Measurements from ENCODE around the gene ROR1. TPM values are rescaled to one million over a fixed set of nuclear protein-coding genes. Genes with fewer than 3 reads are reported as not detected.

ROR1 gene
- total and polyA plus RNA-seq, 12 donors: 2.9 to 36.2 (median 15.3) TPM

DNA sequence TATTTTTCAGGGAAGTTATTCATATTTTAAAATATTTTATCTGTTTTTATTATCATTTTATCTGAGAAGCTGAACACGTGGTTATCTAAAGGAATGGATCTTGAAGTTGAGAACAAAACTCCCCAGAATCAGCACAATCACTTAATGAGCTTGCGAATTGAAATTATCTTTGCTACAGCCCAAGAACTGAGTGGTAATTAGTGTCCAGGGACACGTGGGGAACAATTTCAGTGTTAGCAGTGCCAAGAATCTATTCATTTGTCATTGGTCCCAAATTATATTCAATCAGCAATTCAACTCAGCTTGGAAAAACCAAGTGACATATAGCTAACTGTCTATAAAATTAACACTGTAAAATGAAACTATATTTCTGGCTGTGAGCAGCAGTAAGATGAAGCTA, 232.0 kb downstream of the ROR1 start:
- 16 to 18% methylated on average over 3 of the region's 3 CpGs for WGBS, 2 donors
- no peak for TF ChIP-seq CTCF (IDR thresholded peaks at IDR 0.05)
- H3K4me3 ChIP-seq: no peak overlapping the region
- H3K9me3 ChIP-seq: no peaks in the 10 kb centered on the region
- ATAC-seq (no peak), DNase-seq (no peak)
- peak overlapping the region in 1 of 10 donors; percentile 17 for H3K27ac ChIP-seq
- peaks cover 3 to 38% (median 14%) of the 10 kb centered on the region in 9 donors for H3K4me1 ChIP-seq
- H3K36me3 ChIP-seq: no peaks in the 10 kb centered on the region
- no peaks in the 10 kb centered on the region for H3K27me3 ChIP-seq
- intact Hi-C loops (cut with DNase I): no loop called here

DNA sequence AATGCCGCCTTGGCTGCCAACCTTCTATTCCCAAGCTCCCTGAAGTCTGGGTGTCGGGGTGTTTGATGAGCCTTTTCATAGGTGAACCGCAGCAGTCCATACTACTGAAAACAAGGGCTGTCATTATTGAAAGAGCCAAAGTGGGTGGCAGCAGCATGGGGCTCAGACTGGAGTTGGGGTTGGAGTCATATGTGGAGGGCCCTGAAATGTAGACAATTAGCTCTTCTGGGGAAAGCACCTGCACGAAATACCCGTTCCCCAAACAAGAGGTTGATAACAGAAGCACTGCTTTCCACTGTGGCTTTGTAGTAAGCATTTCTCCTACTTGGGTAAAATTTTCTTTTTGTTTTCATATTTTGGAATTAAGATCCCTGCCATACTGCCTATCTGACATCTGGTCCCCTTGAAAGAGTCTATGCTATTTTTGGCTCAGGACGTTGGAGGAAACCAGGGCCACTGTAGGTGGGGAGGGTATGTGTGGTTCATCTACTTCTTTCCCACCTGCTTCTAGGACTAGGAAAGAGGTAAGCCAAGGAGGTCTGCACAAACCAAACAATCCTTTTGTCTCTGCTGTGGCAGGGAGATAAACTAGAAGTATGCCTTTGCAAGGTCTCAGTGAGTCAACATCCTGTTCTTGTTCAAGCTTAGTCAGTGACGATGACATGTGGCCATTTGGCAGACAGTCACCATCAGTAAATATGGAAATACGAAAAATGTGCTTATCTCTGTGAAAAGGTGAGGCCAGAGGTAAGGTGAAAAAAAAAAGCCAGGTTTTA, 232.6 kb downstream of the ROR1 start:
- DNase-seq: no peak
- WGBS, 2 donors: 47 to 58% methylated on average over 8 of the region's 8 CpGs
- H3K4me1 ChIP-seq: peaks cover 3 to 38% (median 14%) of the 10 kb centered on the region in 9 donors
- intact Hi-C loops (cut with DNase I): no loop called here
- no peak overlapping the region for H3K4me3 ChIP-seq
- H3K9me3 ChIP-seq: no peaks in the 10 kb centered on the region
- no peak for TF ChIP-seq CTCF (IDR thresholded peaks at IDR 0.05)
- peak overlapping the region in 5 of 10 donors; percentile 2 to 25 (median 17) for H3K27ac ChIP-seq
- ATAC-seq: peak in 7 of 8 donors; percentile 28 to 90 (median 76)
- no peaks in the 10 kb centered on the region for H3K36me3 ChIP-seq
- no peaks in the 10 kb centered on the region for H3K27me3 ChIP-seq

DNA sequence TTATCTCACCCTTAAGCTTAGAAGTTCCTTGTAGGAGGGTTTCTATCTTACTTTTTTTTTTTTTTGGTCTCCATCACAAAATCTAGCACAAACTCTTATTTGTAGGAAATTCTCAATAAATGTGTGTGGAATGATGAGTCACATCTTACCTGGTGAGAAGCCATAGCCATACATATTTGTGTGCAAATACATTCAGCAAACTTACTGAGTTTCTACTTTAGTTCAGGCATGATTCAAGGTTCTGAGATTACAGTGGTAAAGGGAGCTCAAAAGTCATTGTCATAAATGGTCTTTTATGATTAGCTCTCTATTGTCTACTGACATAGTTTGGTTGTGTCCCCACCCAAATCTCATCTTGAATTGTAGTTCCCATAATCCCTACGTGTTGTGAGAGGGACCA, 236.5 kb downstream of the ROR1 start:
- Histone ChIP-seq H3K4me1 (peaks cover 3 to 29% (median 14%) of the 10 kb centered on the region in 9 donors), H3K27ac (no peak overlapping the region), H3K36me3 (peaks cover 0 to 10% (median 0%) of the 10 kb centered on the region in 9 donors), H3K27me3 (no peaks in the 10 kb centered on the region), H3K9me3 (no peaks in the 10 kb centered on the region), H3K4me3 (no peak overlapping the region)
- ATAC-seq: no peak
- intact Hi-C loops (cut with DNase I): no loop called here
- no peak for TF ChIP-seq CTCF (IDR thresholded peaks at IDR 0.05)
- 78 to 93% methylated on average over 1 of the region's 1 CpG for WGBS, 2 donors
- DNase-seq: no peak

GRCh38 chr1:64013395-64013794, 239.6 kb downstream of the ROR1 start:
- WGBS, 2 donors: 74 to 78% methylated on average over 4 of the region's 4 CpGs
- TF ChIP-seq CTCF (IDR thresholded peaks at IDR 0.05): no peak

More at GRCh38 chr1:64013395-64013794, 239.6 kb downstream of the ROR1 start:
- no peak for ATAC-seq
- no peak overlapping the region for H3K4me3 ChIP-seq
- H3K4me1 ChIP-seq: peaks cover 0 to 14% (median 0%) of the 10 kb centered on the region in 9 donors
- H3K9me3 ChIP-seq: no peaks in the 10 kb centered on the region
- peaks cover 0 to 10% (median 0%) of the 10 kb centered on the region in 9 donors for H3K36me3 ChIP-seq
- intact Hi-C loops (cut with DNase I): no loop called here
- H3K27ac ChIP-seq: no peak overlapping the region
- no peak for DNase-seq
- H3K27me3 ChIP-seq: no peaks in the 10 kb centered on the region

Measured in heart right ventricle (tissue), 16 donors.